Endothelial cell (in vitro differentiated cells): ENCODE data around the gene TMC1. TPM values are rescaled to one million over a fixed set of nuclear protein-coding genes. Genes with fewer than 3 reads are reported as not detected.

Experiments used
- DNase-seq: peaks from one replicate; pipeline ENCODE4 v3.0.0; 2021; ENCODE audit warnings: low spot score
- H3K27ac Mint-ChIP-seq: one replicate; pipeline ENCODE4 v1.8.0; 2021; ENCODE audit warnings: mixed read lengths, inconsistent platforms; ENCODE audit not compliant: unreplicated experiment
- H3K27me3 Mint-ChIP-seq: one replicate; pipeline ENCODE4 v1.8.0; 2021; ENCODE audit warnings: mild to moderate bottlenecking, moderate library complexity, mixed read lengths, inconsistent platforms; ENCODE audit not compliant: unreplicated experiment
- H3K36me3 Mint-ChIP-seq: one replicate; pipeline ENCODE4 v1.8.0; 2021; ENCODE audit warnings: mild to moderate bottlenecking, low read depth, mixed read lengths, inconsistent platforms; ENCODE audit not compliant: unreplicated experiment
- H3K4me1 Mint-ChIP-seq: one replicate; pipeline ENCODE4 v1.8.0; 2021; ENCODE audit warnings: mild to moderate bottlenecking, mixed read lengths, inconsistent platforms; ENCODE audit not compliant: unreplicated experiment
- H3K4me3 Mint-ChIP-seq: one replicate; pipeline ENCODE4 v1.8.0; 2021; ENCODE audit warnings: mild to moderate bottlenecking, mixed read lengths, inconsistent platforms; ENCODE audit not compliant: unreplicated experiment
- H3K9me3 Mint-ChIP-seq: one replicate; pipeline ENCODE4 v1.8.0; 2021; ENCODE audit warnings: mixed read lengths, inconsistent platforms; ENCODE audit not compliant: unreplicated experiment
- CTCF ChIP-seq: fragments of 200-600 bp; sonication (generic); IDR thresholded peaks from one replicate; pipeline ENCODE4 v1.5.0; 2021; ENCODE audit warnings: antibody characterized with exemption; ENCODE audit not compliant: unreplicated experiment
- total RNA-seq: library from RNA; stranded (reverse); fragmentation: NEBNext Ultra II Directional; extraction: Animal tissue kit (Norgen Biotek cat#: 25700); gene quantifications from one replicate; pipeline ENCODE4 v1.2.1, GENCODE V29; 2021; ENCODE audit not compliant: unreplicated experiment

Gene TMC1
- total RNA-seq, 1 donor from 2014 or later, result not detected

GRCh38 chr9:72691671-72692070 lies 170.3 kb downstream of the TMC1 start:
- no peak overlapping the region for H3K27ac Mint-ChIP-seq
- peaks cover 3% of the 10 kb centered on the region for H3K4me1 Mint-ChIP-seq
- no peaks in the 10 kb centered on the region for H3K36me3 Mint-ChIP-seq
- DNase-seq, result no peak
- H3K27me3 Mint-ChIP-seq, result no peaks in the 10 kb centered on the region
- no peak for TF ChIP-seq CTCF
- no peak overlapping the region for H3K4me3 Mint-ChIP-seq
- no peaks in the 10 kb centered on the region for H3K9me3 Mint-ChIP-seq

GRCh38 chr9:72695365-72695764 lies 174.0 kb downstream of the TMC1 start:
- no peak for DNase-seq
- Mint-ChIP-seq H3K4me1 (peaks cover 3% of the 10 kb centered on the region), H3K36me3 (no peaks in the 10 kb centered on the region), H3K4me3 (no peak overlapping the region), H3K27me3 (no peaks in the 10 kb centered on the region), H3K27ac (no peak overlapping the region), H3K9me3 (no peaks in the 10 kb centered on the region)
- TF ChIP-seq CTCF, result no peak

- Mint-ChIP-seq H3K4me3 (no peak overlapping the region), H3K27me3 (no peaks in the 10 kb centered on the region), H3K4me1 (peaks cover 3% of the 10 kb centered on the region), H3K27ac (no peak overlapping the region), H3K36me3 (no peaks in the 10 kb centered on the region), H3K9me3 (no peaks in the 10 kb centered on the region)
- no peak for DNase-seq
- no peak for TF ChIP-seq CTCF
These were observed 175.1 kb downstream of the TMC1 start for GRCh38 chr9:72696511-72696910.

GRCh38 chr9:72701510-72701909 lies 180.1 kb downstream of the TMC1 start:
- H3K36me3 Mint-ChIP-seq, result no peaks in the 10 kb centered on the region
- TF ChIP-seq CTCF, result no peak
- H3K27me3 Mint-ChIP-seq, result no peaks in the 10 kb centered on the region
- H3K4me1 Mint-ChIP-seq, result no peaks in the 10 kb centered on the region
- H3K4me3 Mint-ChIP-seq, result no peak overlapping the region
- no peak for DNase-seq
- no peak overlapping the region for H3K27ac Mint-ChIP-seq
- no peaks in the 10 kb centered on the region for H3K9me3 Mint-ChIP-seq

GRCh38 chr9:72703574-72703973 lies 182.2 kb downstream of the TMC1 start:
- DNase-seq, result no peak
- TF ChIP-seq CTCF, result no peak
- Mint-ChIP-seq H3K27me3 (no peaks in the 10 kb centered on the region), H3K4me3 (no peak overlapping the region), H3K4me1 (no peaks in the 10 kb centered on the region), H3K27ac (no peak overlapping the region), H3K36me3 (no peaks in the 10 kb centered on the region), H3K9me3 (no peaks in the 10 kb centered on the region)
